GM18526 (cell line): ENCODE data around the gene SCARB1.

Source experiments
- POLR2A ChIP-seq: IDR thresholded peaks from 3 replicates; pipeline ENCODE4 v1.6.1; 2011; ENCODE audit not compliant: insufficient read length; ENCODE audit errors: extremely low read depth

The SCARB1 gene

DNA sequence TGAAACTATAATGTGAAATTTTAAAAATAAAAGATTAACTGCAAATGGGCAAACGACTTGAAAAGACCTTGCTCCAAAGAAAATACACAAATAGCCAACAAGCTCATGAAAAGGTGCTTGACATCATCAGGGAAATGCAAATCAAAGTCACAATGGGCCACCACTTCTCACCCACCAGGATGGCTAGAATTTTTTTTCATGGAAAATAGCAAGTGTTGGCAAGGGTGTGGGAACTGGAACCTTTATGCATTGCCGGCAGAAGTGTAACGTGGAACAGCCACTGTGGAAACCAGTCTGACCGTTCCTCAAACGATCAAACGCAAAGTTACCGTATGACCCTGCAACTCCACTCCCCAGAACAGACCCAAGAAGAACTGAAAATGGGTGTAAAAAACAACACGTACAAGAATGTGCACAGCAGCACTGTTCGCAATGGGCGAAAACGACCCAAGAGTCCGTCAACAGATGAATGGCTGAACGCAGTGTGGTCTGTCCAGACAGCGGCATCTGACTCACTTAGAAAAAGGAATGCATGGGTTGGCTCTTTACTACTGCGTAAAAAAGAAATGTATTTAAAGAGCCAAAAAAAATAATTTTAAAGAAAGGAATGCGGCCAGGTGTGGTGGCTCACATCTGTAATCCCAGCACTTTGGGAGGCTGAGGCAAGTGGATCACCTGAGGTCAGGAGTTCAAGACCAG lies 40.2 kb downstream of the SCARB1 start:
- no peak for TF ChIP-seq POLR2A

- no peak for TF ChIP-seq POLR2A
Observed at GRCh38 chr12:124822218-124822617, 41.4 kb downstream of the SCARB1 start.

GRCh38 chr12:124821252-124822200 lies 42.1 kb downstream of the SCARB1 start:
- no peak for TF ChIP-seq POLR2A

- no peak for TF ChIP-seq POLR2A
Observed at GRCh38 chr12:124820199-124820598, 43.5 kb downstream of the SCARB1 start.

DNA sequence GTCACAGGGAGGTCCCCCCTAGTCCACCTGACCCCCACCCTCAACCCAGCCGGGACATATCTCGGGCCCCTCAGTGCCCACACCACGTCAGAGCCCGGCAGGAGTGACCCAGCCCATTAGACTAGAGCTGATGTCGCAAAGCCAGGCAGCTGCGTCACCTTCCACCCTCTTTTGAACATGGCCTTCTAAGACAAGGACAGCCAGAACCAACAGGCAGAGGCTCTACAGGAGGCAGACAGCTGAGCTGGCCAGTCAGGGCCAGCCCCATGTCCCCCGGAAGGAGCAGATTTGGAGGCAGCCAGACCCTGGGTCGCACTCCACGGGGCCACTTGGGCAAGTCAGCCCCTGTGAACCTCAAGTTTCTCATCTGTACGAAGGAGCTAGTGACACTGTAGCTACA lies 44.1 kb downstream of the SCARB1 start:
- TF ChIP-seq POLR2A = no peak

DNA sequence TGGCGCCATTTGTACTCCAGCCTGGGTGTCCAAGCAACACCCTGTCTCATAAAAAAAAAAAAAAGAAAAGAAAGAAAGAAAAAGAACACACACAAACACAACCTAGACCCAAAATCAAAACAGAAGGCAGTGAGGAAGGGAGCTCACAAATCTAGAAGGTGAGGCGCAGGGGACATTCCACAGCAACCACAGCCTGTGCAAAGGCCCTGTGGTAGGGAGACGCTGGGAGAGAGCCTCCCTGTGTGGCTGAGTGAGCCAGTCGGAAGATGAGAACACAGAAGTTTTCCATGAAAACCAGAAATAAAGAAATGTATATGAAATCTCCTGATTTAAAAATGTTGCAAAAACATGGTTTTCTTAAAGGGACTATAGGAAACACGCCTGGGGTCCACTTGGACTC lies 44.6 kb downstream of the SCARB1 start:
- no peak for TF ChIP-seq POLR2A

DNA sequence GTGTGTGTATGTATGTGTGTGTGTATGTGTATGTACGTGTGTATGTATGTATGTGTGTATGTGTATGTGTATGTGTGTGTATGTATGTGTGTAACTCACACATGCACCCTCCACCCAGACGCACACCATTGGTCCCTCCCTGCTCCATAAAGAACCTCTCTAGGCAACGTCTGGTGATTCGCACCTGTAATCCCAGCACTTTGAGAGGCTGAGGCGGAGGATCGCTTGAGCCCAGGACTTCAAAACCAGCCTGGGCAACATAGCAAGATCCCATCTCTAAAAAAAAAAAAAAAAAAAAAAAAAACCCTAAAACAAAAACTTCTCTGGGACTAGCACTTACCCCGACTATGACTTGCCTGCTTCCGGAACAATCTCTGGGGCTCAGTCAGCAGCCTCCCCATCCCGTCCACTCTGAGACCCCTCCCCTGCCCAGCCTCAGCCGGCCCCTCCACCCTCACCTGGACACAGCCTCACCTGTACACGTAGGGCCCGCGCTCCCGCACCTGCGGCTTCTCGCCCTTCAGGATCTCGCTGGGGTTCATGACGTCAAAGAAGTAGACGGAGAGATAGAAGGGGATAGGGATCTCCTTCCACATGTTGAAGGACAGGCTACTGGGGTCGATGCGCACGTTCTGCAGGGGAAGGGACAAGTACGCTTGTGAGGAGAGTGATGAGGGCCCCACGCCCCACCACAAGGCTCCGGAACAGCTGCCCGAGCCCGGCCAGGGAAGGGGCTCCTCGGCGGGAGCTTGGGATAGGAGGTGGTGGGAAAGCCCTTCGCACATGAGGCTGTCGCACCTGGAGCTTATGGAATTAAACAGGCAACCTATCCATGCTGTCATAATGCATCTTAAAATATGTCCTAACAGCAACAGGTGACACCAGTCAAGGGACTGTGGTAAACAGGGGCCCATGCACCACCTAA lies 46.3 kb downstream of the SCARB1 start:
- no peak for TF ChIP-seq POLR2A

DNA sequence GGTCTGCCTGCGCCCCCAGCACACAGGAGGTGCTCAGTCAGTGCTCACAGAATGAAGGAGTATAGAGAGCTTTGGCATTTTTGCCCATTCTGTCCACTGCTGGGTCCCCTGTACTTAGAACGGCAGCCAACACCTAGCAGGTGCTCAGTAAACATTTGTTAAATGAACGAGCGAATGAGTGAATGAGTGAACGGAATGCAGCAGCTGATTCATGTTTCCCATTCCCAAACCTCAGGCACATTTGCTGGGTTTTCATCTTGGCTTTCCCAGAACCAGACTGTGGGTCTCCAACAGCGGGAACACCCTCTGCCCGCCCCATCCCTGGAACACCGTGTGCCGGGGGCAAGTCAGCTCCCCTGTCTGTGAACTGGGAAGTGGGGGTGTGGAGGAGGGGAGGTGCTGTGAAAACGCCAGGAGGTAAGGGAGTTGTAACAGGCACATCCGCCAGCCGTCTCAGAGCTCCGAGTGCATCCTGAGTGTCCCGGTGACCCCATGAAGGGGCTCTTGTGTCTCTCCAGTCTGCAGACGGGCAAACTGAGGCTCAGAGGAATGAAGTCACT lies 47.3 kb downstream of the SCARB1 start:
- TF ChIP-seq POLR2A = no peak

GRCh38 chr12:124814741-124815613 lies 48.7 kb downstream of the SCARB1 start:
- TF ChIP-seq POLR2A = no peak

DNA sequence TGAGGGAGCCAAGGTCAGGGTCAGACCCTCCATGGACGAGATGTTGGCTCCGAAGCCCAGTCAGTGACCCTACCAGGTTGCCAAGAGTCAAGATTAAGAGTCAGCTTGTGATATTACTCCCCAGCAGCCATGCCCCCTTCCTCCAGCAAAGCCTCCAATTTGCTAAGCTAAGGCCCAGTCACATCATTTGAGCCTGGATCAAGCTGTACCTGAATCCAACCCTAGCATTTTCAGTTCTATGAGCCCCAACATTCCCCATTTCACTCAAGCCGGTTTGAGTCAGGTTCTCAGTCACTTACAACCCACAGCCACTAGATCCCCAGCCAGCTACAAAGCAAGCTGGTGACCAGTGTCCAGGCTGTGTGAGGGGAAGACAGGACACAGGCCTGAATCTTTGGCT lies 49.9 kb downstream of the SCARB1 start:
- no peak for TF ChIP-seq POLR2A

DNA sequence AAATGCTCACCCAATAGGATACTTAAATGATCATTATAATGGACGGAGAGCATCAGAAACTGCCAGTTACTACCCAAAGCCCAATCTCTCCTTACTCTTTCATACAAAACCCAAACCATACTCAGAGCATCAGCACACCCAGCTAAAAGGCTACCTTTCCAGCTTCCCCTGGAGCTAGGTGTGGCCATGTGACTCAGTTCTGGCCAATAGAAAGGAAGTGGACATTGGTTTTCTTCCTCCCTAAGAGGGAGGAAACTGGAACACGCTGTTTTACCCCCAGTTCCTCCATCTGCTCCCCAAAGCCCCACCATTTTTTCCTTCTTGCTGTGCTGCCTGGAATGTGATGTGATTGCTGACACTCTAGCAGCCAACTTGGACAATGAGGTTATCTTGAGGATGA lies 50.7 kb downstream of the SCARB1 start:
- TF ChIP-seq POLR2A = no peak

GRCh38 chr12:124812356-124812755 lies 51.3 kb downstream of the SCARB1 start:
- no peak for TF ChIP-seq POLR2A

DNA sequence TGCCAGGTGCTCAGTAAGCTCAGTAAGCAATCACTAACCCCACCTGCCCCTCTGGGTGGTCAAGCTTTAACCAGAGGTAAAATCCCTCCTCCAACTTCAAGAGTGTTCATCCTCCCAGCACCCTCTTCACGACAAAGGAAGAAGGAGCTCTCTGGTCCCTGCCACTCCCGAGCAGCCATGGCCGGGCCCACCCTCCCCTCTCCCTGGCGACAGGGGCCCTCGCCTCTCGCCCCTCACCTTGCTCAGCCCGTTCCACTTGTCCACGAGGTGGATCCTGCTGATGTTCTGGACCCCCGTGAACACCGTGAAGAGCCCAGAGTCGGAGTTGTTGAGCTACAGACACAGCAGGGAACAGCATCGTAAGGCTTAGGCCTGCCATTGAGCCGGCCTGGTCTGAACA lies 52.0 kb downstream of the SCARB1 start:
- TF ChIP-seq POLR2A = no peak

GRCh38 chr12:124809878-124810277 lies 53.8 kb downstream of the SCARB1 start:
- no peak for TF ChIP-seq POLR2A
